IPS-18c (cell line): Measurements from ENCODE around the gene UNC45B.
"Not testable (repeated sequence)": the region's sequence is repeated elsewhere in the genome, so short reads cannot be mapped to it uniquely, and the experiment has no call there.

ENCODE experiments used
- H3K4me3 ChIP-seq: 2 replicates; pipeline ENCODE4 v1.7.0; 2013; ENCODE audit warnings: low read depth, mild to moderate bottlenecking, low read length, moderate library complexity; ENCODE audit not compliant: insufficient read depth
- H3K9me3 ChIP-seq: one replicate; pipeline ENCODE4 v1.6.1; 2013; ENCODE audit warnings: mild to moderate bottlenecking, low read length, moderate library complexity; ENCODE audit not compliant: control insufficient read depth, insufficient read depth

Gene UNC45B

DNA sequence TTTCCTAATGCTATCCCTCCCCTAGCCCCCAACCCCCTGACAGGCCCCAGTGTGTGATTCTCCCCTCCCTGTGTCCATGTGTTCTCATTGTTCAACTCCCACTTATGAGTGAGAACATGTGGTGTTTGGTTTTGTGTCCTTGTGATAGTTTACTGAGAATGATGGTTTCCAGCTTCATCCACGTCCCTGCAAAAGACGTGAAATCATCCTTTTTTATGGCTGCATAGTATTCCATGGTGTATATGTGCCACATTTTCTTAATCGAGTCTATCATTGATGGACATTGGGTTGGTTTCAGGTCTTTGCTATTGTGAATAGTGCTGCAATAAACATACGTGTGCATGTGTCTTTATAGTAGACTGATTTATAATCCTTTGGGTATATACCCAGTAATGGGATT lies 86.7 kb downstream of the UNC45B start:
- H3K9me3 ChIP-seq, H3K4me3 ChIP-seq: not testable (repeated sequence)

- Histone ChIP-seq H3K4me3 (no peak overlapping the region), H3K9me3 (no peaks in the 10 kb centered on the region)
Measured at GRCh38 chr17:35235289-35235688, 87.7 kb downstream of the UNC45B start.

GRCh38 chr17:35235917-35236316 lies 88.3 kb downstream of the UNC45B start:
- no peaks in the 10 kb centered on the region for H3K9me3 ChIP-seq
- H3K4me3 ChIP-seq: no peak overlapping the region

DNA sequence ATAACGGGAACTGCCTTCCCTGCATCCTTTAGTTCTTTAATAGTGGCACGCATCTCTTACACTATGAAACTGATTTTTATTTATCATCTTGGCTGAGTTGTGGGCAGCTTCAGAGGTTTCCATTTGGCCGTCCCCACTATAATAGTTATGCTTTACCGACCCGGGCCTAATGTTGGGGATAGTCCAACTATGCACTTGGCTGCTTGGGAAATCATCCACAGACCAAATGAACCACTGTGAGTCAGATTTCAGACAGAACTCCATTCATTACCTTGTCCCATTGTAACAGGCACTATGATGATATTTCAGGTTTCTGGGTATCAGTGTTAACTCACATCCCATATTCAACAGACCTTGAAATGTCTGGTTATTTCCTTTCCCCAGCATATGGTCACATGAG lies 89.2 kb downstream of the UNC45B start:
- no peak overlapping the region for H3K4me3 ChIP-seq

DNA sequence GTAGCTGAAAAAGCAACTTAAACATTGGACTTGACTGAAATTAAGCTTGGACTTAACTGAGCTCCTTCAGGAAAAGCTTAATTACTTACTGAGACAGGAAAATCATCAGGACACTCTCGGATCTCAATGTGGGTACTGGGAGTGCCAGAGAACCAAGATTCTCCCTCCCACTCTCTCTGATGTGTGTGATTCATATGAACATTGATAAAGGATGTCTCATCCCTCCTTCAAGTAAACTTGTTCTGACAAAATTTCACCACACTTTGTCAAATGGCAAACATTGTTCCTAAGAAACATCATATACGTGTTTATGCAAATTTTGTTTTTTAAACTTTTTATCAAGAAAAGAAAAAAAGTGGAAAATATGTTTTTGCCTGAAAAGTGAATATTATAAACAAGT lies 91.2 kb downstream of the UNC45B start:
- H3K4me3 ChIP-seq: no peak overlapping the region

More for the DNA sequence above, 89.2 kb downstream of the UNC45B start:
- no peaks in the 10 kb centered on the region for H3K9me3 ChIP-seq

More for the DNA sequence above, 91.2 kb downstream of the UNC45B start:
- H3K9me3 ChIP-seq: no peaks in the 10 kb centered on the region
